GM12891 (cell line): Measurements from ENCODE around the gene TMEM223.

Experiments used
- POLR2A ChIP-seq: IDR thresholded peaks from 2 replicates; pipeline ENCODE4 v1.6.1; 2011; ENCODE audit warnings: low read depth, low read length, control low read depth
- POLR2AphosphoS5 ChIP-seq: IDR thresholded peaks from 2 replicates; pipeline ENCODE4 v1.6.1; 2011; ENCODE audit warnings: low read depth, low read length, control low read depth
- TAF1 ChIP-seq: IDR thresholded peaks from 2 replicates; pipeline ENCODE4 v1.6.1; 2011; ENCODE audit warnings: low read depth, low read length, control low read depth

DNA sequence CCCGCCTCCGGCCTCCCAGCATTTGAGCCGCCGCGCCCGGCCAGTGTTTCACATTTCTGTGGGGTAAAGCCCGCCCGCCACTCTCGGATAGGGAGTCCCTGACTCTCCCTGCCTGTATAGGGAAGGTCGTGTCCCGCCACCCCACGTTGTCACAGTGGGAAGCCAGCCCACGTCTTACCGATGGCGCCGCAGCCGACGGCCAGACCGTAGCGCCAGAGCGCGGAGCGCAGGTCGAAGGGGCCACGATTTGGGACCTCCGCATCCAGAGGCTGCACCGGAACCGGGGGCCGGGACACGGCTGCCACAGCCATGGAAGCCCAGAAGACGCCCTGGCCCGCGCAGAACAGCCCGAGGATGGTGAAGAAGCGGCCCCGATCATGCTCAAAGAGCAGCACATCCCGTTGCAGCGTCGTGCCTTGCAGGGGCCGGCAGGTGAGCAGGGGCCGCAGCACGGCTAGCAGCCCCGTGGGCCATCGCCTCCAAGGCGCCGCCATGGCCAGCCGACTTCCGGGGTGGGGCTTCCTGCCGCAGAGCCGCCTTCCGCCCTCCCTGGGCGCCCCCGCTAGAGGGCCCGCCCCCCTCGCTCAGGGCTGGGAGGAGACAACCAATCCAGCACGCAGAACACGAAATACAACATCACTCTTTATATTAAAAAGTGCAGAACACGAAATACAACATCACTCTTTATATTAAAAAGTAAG, at the start of gene TMEM223:
- peak; percentile 96 for TF ChIP-seq POLR2A
- TF ChIP-seq POLR2AphosphoS5, result peak; percentile 97
- TF ChIP-seq TAF1, result peak; percentile 76
